ENCODE measurements around the gene HOMER3.

The HOMER3 gene

DNA sequence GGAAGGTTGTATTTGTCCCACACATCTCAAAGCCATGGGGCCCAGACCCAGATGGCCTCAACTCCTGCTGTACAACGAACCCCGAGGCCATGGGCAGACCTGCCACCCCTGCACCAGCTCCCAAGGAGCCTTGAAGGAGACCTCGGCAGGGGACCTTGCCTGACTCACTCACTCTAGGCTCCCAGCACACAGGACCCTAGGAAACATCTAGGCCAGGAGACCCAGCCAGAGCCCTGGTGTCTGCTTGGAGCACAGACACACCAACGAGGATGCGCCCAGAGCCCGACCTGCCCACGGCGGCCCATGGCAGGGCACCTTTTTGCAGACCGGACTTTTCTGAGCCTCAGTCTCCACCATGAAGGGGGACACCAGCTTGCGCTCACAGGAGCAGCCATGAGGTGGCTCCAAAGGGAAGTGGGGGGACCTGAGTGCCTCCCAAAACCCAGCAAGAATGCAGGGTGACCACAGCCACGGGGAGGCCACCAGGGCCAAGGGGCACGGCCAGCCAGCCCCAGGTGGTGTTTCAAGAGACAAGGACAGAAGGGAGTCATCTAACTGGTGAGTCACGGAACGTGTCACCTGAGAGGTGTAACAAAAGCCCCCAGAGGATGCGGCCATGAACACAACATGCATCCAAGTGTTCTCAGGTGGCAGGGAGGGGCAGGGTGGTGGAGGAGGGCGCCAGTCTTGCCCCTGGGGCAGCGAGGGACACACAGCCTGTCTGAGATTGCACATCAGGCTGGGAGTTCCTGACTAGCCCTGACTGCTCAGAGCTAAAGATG lies 40.1 kb downstream of the HOMER3 start:
- DNase-seq, result no peak

DNA sequence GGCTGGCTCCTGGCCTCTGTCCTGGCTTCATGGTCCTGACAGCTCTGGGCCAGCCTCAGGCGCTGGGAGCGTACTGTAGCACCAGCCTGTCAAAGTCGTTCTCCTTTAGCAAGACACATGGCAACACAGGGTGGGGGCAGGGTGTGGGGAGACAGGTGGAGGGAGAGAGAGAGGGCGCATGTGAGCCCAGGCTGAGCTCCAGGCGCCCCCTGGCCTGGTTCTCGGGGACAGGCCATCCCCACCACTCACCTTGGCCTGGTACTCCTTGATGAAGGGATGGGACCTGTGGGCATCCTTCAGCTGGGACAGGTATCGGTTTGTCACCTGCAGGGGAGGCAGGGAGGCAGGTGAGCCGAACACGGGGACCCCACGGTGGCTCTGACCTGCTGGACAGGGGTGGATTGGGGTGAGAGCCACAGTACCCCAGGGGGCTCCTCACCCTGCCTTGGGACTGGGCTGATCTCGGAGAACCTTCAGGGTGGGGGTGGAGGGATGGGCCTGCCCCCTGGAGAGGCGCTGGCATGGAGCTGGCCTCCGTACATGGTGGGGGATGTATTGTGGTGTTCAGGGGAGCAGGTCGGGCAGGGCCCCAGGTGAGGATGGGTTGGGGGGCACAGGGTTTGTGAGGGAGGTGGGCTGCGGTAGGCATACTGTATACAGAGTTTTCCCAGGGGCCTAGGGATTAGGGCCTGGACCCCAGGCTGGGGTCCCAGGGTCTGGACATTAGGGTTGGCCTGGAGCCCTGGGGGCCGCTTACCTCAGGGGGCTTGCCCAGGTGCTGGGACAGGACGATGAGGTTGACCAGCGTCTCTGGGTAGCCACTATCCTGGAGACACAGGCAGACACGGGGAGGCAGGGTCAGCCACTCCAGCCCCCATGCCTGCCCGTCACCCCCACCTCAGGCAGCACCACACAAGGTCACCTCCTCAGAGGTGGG lies 41.1 kb downstream of the HOMER3 start:
- DNase-seq, result no peak

DNA sequence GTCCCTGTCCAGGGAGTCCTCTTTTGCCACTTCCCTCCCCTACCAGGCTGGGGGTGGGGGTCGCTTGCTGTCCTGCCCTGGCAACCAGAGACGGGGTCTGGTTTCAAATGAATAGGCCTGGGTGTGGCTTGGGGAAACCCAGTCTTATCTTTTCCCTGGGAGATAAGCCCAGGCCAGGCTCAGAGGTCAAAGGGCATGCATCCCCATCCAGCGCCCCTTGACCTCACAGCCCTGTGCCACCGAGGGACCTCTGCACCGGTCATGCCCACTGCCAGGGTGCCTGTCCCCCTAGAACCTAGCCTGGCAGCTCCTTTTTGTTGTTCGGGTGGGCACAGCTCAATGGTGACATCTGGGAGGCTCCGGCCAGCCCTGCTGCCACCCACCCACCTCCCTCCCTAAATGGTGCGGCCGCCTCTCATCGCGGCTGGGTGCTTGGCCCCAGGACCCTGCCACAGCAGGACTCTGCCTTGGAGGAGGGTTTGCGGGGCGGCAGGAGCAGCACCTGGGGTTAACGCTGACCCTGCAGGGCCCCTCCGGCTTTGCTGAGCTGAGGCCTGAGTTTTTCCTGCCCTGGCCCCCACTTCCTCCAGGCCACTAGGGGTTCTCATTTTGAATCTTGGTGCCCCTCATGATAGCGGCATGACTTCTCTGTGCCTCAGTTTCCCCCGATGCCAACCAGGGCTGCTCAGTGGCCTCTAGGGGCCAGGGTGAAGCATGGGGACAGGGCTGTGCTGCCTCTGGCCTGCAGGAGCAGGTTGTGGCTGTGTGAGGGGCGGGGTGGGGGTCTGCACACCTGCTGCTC lies 42.2 kb downstream of the HOMER3 start:
- DNase-seq, result no peak

DNA sequence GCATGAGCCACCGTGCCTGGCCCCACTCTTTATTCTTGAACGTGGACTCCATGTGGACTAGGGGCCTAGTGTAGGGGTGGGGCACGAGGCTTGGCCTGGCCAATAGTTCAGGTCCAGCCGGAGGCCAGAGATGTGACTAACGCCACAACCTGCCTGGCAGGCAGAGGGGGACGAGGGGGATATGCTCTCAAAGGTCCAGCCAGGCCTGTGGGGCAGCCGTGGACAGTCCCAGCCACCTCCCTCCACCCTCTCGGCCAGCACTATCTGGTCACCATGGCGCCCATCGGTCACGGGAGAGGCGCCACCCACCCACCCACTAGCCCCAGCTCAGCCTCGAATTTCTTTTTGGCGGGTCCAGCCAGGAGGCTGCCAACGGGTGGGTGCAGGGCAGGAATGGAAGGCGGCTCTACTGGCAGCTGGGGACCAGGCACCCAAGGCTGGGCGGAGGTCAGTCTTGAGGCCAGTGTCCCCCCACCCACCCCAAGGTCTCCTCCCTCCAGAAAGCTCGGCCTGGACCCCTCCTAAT lies 42.9 kb downstream of the HOMER3 start:
- DNase-seq, result no peak

DNA sequence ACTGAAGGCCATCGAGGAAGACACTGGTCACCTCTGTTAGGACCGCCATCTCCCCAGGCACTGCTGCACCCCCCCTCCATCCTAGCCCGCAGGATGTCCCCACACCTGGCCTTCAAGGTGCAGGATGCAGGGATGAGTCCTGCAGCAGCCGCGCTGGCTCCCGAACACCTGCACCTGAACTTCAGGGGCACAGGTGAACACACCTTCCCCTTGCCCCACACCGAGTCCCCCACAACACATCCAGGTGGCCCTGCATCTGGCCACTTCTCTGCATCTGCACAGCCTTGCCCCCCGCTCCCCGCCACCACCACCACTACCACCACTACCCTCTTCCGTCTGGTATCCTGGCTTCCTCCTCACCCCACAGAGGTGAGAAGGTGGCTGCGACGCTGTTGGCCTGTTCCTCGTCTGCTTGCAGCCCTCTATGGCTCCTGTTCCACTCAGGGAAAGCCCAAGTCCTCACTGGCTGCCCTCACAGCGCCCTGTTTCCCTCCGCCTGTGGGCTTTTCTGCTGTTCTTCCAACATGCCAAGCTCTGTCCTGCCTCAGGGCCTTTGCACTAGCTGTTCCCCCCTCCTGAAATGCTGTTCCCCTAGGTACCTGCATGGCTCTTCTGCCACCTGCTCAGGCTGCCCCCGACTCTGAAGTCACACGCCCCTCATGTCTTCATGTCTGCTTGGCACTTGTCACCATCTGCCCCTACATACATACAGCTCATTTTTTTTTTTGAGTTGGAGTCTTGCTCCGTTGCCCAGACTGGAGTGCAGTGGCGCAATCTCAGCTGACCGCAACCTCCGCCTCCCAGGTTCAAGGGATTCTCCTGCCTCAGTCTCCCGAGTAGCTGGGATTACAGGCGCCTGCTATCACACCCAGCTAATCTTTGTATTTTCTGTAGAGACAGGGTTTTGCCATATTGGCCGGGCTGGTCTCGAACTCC lies 43.7 kb downstream of the HOMER3 start:
- no peak for DNase-seq

DNA sequence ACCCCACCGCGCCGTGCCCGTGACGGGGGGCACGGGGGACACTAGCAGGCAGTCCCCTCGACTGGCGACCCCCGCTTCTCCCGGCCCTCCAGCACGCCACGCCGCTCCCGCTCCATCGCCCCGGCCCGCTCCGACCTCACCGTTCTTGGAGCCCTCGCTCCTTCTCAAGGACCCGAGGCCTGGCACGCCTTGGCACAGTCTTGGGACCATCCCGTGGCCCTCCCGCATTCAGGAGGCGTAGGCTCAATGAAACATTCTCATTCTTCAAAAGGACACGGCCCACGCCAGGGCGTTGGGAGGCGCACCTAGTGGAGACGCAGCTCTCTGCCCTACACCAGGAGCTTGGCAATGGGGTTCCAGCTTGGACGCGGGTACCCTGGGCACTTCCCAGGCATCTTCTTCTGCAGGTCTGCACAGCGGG lies 44.6 kb downstream of the HOMER3 start:
- DNase-seq, result no peak

DNA sequence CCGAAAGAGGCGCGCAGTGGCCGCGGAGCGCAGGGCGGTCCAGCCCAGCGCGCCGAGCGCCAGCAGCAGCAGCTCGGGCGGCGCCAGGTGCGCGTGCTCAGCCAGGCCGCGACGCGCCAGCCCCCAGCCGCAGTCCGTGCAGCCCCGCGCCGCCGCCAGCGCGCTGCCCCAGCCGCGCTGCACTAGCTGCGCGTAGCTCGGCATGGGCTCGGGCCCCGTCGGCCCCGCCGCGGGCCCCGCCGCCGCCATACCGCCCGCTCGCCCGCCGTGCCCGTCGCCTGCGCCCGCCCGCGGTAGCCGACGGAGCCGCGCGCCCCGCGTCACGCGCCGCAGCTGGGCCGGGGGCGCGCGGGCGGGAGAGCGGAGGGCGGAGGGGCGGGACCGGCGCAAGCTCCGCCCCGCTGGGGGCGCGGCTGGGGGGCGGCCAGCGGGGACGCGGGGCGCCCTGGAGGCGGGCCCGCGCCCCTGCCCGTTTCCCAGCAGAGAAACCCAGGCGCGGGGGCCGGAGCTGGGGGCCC lies 45.1 kb downstream of the HOMER3 start, which contains the start of gene CERS1:
TSS of gene CERS1 (minus strand) at position 335 of the 518 bp plus-strand sequence. CDS start at position 249, 86 bp downstream.
- no peak for DNase-seq

DNA sequence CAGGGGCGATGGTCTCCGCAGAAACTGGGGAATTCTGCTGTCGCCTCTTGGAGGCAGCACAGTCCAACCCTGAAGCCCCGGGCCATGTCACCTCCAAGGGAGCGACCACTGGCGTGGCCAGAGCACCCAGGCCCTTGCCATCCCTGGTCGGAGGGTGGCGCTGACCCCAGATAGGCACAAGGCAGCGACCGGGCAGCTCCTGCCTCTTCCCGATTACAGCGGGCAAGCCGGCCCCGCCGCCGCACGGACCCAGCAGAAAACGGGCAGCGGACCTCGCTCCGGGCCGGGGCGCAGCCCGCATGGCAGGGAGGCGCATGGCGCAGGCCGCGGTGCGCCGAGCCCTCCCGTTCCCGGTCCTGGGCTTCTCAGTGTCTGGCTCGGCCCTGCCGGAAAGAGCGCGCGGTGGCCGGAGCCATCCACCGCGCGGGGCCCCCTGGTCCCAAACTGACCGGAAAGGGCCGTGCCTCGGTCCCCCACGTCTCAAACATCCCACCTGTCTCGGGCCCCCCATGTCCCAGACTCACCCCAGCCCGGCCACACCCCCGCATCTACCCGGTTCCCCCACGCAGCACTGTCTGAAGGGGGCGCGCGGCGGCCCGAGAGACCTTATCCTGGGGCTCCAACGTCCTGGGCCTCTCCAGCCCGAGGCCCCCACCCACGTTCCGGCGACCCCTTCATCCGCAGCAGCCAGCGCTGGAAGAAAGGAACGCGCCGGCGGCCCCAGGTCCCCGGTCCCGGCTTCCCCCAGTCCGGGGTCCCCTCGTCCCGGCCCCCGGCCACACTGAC lies 45.8 kb downstream of the HOMER3 start:
- DNase-seq, result no peak

DNA sequence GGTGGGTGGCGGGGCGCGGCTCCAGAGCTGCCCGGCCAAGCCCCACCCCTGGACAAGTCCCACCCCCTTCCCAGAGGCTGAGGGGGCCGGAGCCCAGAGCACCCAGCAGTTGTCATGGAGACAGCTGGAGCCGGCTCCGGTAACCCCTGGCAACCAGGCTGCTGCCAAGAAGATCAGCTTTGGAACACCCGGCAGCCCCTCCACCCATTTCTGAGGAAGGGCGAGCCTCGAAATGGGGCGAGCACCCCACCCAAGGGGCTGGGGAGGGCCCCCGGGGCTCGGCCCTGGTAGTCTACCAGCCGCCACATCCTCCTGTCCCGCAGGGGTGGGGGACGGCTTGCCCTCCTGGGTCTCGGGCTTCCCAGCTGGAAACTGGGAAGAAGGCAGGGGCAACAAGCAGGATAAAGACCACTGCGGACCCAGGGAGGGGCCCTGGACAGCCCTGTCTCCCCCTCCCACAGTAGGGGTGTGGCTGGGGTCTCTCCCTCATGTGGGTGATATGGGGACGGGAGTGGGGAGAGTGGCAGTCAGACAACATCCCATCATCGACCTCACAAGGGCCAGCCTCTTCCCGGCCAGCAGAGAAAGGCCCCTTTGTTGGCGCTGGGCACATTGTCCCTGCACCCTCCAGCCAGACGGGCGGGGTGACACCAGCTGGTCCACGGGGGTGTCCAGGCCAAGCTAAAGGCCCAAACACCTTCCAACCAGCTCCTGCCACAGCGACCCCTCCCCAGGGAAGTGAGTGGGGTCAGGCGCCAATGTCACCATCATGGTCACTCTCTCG lies 46.6 kb downstream of the HOMER3 start:
- peak; percentile 75 for DNase-seq

DNA sequence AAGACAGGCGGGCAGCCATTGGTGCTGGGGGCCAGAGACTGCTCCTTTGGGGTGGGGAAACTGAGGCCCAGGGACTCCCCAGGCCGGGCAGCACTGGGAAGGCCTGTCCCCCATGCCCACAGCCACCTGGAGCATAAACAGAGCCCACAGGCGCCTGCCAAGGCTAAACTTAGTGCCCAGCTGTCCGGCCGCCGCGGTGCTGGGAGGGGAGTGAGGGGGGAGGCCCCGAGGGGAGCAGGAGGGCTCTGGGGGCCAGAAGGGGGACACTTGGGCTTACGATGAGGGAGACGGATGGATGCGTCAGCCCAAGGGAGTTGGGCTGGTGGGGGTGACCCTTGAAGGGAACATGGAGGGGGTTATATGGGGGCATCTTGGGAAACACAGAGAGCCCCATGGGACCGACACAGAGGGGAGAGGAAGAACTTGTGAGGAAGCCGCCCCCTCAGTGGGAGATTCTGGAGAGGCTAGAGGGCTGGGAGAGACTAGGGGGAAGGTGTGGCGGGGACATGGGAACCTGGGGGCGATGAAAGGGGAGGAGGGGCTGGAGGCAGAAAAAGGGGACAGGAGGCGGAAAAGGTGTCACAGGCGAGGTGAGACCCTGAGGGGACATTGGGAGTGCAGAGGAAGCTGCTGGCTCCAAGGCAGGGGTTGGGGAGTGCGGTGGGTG lies 47.3 kb downstream of the HOMER3 start:
- DNase-seq, result no peak

DNA sequence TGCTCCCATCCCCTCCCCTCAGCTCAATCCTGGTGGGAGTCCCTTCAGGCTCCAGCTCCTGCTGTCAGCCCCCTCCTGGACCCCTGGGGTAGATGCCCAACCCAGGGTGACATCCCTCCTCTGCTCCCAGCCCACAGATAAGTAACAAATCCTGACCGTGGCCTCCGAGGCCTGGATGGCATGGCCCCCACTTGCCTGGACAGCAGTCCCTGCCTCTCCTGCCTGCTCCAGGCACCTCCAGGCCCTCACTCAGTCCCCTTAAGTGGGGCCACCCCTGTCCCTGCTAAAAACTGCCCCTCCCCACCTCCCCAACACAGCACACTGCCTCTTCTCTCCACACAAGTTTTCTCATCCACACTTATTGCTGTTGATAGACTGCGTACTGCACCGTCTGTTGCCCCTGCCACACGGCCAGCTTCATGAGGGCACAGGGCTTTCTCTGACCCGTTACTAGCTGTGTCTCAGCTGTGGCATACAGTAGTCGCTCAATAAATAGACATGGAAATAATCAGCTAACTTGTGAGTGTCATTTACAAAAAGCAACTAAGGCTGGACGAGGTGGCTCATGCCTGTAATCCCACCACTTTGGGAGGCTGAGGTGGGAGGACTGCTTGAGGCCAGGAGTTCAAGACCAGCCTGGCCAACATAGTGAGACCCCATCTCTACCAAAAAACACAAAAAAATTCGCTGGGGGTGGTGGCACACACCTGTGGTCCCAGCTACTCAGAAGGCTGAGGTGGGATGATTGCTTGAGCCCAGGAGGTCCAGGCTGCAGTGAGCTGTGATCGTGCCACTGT lies 50.9 kb downstream of the HOMER3 start:
- DNase-seq, result no peak

DNA sequence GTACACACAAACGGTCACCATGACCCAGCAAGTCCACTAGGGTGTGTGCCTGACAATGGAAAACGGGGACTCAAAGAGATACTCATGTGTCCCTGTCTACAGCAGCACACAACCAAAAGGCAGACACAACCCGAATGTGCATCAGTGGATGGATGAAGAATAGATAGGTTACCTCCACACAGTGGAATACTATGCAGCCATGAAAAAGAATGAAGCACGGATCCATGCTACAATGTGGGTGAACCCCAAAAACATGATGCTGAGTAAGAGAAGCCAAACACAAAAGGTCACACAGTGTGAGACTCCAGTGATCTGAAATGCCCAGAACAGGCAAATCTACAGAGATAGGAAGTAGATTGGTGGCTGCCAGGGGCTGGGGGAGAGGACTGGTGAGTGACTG lies 54.0 kb downstream of the HOMER3 start:
- no peak for DNase-seq

DNA sequence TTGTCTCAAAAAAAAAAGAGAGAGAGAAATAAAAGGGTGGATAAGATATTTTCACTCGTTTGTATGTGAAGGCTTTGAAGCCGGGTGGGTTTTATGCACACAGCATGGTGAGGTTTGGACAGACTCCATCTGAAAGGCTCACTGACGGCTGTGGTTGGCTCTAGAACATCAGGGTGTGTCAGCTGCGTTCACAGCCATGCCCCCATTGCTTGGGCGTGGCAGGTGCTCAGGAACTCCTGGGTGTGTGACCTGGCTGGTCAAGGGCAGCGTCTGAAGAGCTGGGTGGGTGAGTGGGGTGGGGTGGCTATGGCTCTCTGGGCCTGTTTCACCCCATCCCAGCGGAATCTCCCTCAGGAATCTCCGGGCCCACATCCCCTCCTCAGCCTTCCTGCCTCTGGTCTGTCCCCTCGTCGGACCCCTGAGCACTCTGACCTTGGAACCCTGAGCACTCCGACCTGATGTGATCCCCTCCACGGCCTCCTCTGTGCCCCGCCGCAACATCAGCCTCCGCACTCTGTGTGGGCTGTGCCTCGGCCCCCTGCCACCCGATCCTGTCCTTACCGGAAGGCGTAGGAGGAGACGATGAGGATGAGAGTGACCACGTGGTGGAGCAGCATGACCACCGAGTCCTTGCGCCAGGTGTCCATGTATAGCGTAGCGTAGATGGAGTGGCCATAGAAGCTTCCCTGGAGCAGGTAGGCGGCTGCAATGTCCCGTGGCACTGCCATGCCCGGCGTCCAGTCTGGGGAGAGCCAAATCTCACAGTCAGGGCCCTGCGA lies 57.3 kb downstream of the HOMER3 start:
- no peak for DNase-seq

DNA sequence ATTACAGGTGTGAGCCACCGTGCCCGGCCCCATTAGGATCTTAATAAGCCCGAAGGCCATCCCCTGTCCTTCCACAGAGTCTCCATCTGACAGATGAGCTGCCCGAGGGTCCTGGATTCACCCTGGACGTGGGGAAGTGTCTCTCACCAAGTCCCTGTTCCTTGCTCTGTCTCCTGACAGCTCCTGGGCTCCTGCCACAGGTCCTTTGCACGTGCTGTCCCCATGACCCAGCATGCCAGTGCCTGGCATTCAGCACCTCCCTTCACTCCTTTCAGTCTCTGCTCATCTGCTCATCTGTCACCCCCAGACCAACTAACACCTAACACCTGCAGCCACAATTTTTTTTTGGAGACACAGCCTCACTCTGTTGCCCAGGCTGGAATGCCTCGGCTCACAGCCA lies 59.5 kb downstream of the HOMER3 start:
- no peak for DNase-seq

DNA sequence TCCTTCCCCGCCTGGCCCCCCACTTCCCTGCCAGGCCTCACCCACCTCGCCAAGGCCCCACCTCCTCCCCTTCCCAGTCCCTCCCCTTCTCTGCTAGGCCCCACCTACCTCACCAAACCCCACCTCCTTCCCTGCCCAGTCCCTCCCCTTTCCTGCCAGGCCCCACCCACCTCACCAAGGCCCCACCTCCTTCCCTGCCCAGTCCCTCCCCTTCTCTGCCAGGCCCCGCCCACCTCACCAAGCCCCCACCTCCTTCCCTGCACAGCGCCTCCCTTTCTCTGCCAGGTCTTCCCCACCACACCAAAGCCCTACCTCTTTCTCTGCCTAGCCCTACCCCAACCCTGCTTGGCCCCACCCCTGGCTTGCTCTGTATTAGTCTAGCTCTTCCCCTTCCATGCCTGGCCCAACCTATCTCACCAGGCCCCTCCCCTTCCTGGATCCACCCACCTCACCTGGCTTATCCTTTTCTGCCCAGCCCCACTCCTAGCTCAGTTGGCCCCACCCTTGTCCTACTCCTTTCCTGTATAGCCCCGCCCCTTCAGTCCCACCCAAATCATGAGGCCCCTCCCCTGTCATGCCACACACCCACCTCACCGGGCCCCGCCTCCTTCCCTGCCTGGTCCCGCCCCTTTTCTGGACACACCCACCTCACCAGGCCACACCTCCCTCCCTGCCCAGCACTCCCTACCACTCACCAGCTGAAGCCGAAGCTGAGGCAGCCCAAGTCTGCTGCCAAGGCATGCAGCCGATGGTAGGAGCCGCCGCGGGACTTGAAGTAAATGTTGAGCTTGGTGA lies 61.2 kb downstream of the HOMER3 start:
- no peak for DNase-seq
